ENCODE measurements around the gene PPY. TPM values are rescaled to one million over a fixed set of nuclear protein-coding genes. Genes with fewer than 3 reads are reported as not detected.

Gene PPY
- total and polyA plus RNA-seq, 7 donors: not detected

DNA sequence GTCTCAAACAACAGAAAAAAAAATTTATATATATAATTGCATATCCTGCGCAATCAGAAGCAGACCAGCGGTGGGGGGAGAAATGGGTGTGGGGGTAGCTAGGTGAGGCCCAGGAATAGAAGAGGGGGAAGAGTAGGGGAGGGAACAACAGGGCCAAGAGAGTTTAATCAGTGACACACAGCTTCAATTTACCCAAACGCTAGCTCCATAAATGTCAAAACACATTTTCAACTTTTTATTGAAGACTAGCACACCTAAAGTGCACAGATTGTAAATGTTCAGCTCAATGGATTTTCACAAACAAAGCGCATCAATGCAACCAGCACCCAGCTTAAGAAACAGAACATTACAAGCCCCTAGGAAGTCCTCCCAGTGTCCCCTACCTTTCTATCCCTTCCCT is 37.4 kb upstream of the PPY start:
- WGBS, 3 donors: 87 to 88% (median 87%) methylated on average over 4 of the region's 4 CpGs
- Histone ChIP-seq H3K9me3 (no peaks in the 10 kb centered on the region), H3K4me3 (no peak overlapping the region), H3K27me3 (ENCODE audit: insufficient read depth in 3 of 3, low read length in 2 of 3) (peaks cover 0 to 52% (median 7%) of the 10 kb centered on the region in 3 donors), H3K36me3 (ENCODE audit: insufficient read depth in 1 of 2, low read depth in 1 of 2) (no peaks in the 10 kb centered on the region), H3K27ac (no peak overlapping the region), H3K4me1 (no peaks in the 10 kb centered on the region)
- intact Hi-C loops (cut with DNase I): no loop called here
- DNase-seq: no peak
- ATAC-seq: no peak
- TF ChIP-seq, protein P1, sequence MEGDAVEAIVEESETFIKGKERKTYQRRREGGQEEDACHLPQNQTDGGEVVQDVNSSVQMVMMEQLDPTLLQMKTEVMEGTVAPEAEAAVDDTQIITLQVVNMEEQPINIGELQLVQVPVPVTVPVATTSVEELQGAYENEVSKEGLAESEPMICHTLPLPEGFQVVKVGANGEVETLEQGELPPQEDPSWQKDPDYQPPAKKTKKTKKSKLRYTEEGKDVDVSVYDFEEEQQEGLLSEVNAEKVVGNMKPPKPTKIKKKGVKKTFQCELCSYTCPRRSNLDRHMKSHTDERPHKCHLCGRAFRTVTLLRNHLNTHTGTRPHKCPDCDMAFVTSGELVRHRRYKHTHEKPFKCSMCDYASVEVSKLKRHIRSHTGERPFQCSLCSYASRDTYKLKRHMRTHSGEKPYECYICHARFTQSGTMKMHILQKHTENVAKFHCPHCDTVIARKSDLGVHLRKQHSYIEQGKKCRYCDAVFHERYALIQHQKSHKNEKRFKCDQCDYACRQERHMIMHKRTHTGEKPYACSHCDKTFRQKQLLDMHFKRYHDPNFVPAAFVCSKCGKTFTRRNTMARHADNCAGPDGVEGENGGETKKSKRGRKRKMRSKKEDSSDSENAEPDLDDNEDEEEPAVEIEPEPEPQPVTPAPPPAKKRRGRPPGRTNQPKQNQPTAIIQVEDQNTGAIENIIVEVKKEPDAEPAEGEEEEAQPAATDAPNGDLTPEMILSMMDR (IDR thresholded peaks at IDR 0.05): no peak

DNA sequence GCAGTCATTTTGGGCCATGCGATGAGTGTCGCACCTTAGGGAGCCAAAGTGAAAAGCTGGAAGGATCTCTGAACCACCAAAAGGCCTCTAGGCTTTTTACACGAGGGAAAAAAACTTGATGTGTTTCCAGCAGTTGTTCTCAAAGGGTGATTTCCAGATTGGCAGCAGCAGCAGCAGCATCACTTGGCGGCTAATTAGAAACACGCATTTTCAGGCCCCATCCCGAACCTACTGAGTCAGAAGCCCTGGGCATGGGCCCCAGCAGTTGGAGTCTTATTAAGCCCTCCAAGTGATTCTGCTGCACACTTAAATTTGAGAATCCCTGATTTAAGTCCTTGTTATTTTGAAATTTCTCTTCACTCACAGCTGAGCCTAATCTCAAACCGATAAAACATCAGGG is 36.7 kb upstream of the PPY start:
- intact Hi-C loops (cut with DNase I): no loop called here
- H3K9me3 ChIP-seq: no peaks in the 10 kb centered on the region
- H3K36me3 ChIP-seq (ENCODE audit: insufficient read depth in 1 of 2, low read depth in 1 of 2): no peaks in the 10 kb centered on the region
- no peak overlapping the region for H3K27ac ChIP-seq
- WGBS, 3 donors: 54 to 59% (median 57%) methylated on average over 7 of the region's 7 CpGs
- no peak for ATAC-seq
- TF ChIP-seq, protein P1 (IDR thresholded peaks at IDR 0.05): no peak
- no peak for DNase-seq
- H3K27me3 ChIP-seq (ENCODE audit: insufficient read depth in 3 of 3, low read length in 2 of 3): peaks cover 0 to 53% (median 7%) of the 10 kb centered on the region in 3 donors
- H3K4me1 ChIP-seq: no peaks in the 10 kb centered on the region
- no peak overlapping the region for H3K4me3 ChIP-seq

DNA sequence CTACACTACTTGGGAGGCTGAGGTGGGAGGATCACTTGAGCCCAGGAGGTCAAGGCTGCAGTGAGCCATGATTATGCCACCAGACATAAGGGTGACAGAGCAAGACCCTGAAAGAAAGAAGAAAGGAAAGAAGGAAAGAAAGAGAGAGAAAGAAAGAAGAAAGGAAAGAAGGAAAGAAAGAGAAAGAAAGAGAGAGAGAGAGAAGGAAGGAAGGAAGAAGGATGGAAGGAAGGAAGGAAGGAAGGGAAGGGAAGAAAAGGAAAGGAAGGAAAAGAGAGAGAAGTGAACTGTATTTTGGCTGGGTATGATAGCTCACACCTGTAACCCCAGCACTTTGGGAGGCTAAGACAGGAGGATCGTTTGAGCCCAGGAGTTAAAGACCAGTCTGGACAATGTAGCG is 35.8 kb upstream of the PPY start:
- DNase-seq: no peak
- Histone ChIP-seq H3K4me3 (no peak overlapping the region), H3K4me1 (no peaks in the 10 kb centered on the region), H3K27ac (no peak overlapping the region), H3K27me3 (ENCODE audit: insufficient read depth in 3 of 3, low read length in 2 of 3) (peaks cover 0 to 43% (median 4%) of the 10 kb centered on the region in 3 donors), H3K36me3 (ENCODE audit: insufficient read depth in 1 of 2, low read depth in 1 of 2) (no peaks in the 10 kb centered on the region), H3K9me3 (no peaks in the 10 kb centered on the region)
- intact Hi-C loops (cut with DNase I): no loop called here
- ATAC-seq: no peak
- TF ChIP-seq, protein P1 (IDR thresholded peaks at IDR 0.05): no peak
- whole genome bisulfite sequencing, 3 donors: 60 to 82% (median 77%) methylated on average over 2 of the region's 2 CpGs

DNA sequence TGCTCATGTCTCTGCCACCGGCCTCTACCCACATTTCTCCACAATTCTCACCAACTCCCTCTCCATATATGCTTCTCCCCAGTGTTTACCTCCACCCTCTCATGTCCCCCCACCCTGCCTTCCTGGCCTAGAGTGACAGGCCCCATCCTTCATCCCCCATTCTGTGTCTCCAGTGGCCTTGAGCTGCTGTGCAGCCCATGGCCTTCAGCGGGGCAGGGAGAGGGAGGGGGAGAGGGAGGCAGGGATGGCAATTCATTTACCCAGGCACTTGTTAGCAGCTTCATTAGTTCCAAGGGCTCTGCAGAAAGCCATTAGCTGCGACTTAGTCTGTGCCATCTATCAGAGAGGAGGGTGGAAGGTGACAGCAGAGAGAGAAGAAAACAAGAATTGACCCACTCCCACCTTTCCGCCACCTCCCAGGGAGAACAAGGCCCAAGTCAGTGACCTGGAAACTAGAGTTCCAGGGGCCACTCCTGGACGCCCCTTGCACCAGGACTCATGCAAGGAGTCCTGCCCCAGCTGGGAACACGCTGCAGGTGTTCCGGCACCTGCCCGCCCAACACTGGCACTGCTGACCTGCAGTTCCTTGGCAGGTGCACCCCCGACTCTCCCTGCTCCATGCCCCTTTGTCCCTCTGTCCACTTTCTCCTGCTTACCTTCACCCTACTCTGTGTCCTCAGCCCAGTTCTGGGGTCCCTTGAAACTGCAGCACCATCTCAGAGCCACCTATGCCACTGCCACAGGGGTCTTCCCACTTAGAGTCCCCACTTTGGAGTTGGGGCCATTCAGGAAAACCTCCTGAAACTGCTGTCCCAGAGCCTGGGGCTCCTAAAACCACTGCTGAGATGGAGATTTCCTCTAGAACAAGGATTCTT is 34.9 kb upstream of the PPY start:
- DNase-seq (no peak), ATAC-seq (no peak)
- TF ChIP-seq, protein P1 (IDR thresholded peaks at IDR 0.05): no peak
- H3K4me1 ChIP-seq: no peaks in the 10 kb centered on the region
- no peaks in the 10 kb centered on the region for H3K36me3 ChIP-seq (ENCODE audit: insufficient read depth in 1 of 2, low read depth in 1 of 2)
- H3K27me3 ChIP-seq (ENCODE audit: insufficient read depth in 3 of 3, low read length in 2 of 3): peaks cover 0 to 36% (median 2%) of the 10 kb centered on the region in 3 donors
- H3K9me3 ChIP-seq: no peaks in the 10 kb centered on the region
- 78 to 83% (median 79%) methylated on average over 6 to 9 of the region's 9 CpGs for WGBS, 3 donors
- intact Hi-C loops (cut with DNase I): no loop called here
- no peak overlapping the region for H3K4me3 ChIP-seq
- H3K27ac ChIP-seq: no peak overlapping the region
